LNCAP (cell line): Measurements from ENCODE around the gene IFT172.

Source experiments
- CTCF ChIP-seq: fragments of 450-650 bp; IDR thresholded peaks from 2 replicates; pipeline ENCODE4 v1.5.1; 2017; ENCODE audit warnings: mild to moderate bottlenecking

IFT172 gene

GRCh38 chr2:27412419-27413152 lies 77.0 kb downstream of the IFT172 start:
- no peak for TF ChIP-seq CTCF

DNA sequence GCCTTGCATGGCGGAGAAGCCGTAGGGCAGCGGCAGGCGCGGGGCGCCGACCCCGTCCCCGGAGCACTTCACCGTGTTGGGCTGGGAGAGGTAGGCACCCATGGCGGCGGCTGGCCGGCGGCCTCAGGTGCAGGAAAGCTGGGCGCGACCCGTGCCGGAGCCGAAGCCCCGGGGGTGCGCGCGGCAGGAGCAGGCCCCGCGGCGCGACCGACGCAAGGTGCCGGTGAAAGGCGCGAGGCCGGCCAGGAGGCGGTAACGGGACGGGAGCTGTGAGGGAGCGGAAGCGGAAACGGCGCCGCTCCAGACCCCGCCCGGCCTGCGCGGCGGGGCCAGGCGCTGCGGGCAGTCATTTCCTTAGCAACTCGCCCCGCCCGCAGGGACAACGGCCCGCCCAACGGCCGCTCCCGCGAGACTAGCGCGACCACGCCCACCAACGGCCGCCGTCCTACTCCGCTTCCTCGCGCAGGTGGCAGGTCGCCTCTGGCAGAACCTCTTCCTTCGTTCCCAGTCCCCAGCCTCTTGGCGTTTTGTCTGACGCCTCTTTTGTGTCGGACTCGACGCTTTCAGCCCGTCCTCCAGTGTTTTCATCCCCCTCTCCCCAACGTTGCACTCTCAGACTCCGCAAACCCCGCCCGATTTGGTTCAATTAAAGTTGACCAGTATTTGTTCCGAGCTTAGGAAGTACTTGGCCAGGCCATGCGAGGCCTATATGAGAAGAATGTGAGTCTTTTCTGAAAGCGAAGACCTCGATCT lies 80.0 kb downstream of the IFT172 start, which contains the start of gene PPM1G:
Gene PPM1G, minus strand, starts transcription at position 271 of the 753 bp plus-strand sequence. Its CDS starts 169 bp downstream, at position 102.
- no peak for TF ChIP-seq CTCF

- no peak for TF ChIP-seq CTCF
Measured at GRCh38 chr2:27408601-27409320, 80.8 kb downstream of the IFT172 start.

GRCh38 chr2:27407798-27408491 lies 81.6 kb downstream of the IFT172 start:
- peak; percentile 55 for TF ChIP-seq CTCF

DNA sequence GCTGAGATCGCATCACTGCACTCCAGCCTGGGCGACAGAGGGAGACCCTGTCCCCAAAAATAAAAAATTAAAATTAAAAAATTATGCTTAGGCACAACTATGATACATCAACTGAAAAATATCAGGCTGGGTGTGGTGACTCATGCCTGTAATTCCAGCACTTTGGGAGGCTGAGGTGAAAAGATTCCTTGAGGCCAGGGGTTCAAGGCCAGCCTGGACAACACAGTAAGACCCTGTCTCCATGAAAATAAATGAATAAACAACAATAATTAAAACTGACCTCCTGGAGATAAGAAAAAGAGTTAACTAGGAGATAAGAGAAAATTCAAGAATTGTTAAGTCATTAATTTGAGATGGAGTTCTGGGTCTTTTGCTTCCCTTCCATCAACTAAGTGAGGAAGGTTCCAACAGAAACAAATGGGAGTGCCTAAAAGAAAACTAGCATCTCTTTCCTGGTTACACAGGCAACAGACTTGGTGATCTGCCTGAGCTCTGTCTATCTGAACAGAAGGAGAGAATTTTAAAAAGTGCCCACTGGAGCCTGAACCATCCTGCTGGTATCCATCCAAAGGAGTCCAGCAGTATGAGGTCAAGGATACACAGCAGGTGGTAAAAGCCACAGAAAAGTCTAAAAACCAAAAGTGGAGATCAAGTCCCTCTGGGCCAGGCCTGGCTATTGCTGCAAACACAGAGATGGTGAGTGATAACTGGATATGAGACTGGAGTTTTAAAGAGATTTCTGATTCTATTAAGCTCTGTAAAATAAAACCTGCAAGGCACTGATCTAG lies 89.0 kb downstream of the IFT172 start:
- no peak for TF ChIP-seq CTCF

DNA sequence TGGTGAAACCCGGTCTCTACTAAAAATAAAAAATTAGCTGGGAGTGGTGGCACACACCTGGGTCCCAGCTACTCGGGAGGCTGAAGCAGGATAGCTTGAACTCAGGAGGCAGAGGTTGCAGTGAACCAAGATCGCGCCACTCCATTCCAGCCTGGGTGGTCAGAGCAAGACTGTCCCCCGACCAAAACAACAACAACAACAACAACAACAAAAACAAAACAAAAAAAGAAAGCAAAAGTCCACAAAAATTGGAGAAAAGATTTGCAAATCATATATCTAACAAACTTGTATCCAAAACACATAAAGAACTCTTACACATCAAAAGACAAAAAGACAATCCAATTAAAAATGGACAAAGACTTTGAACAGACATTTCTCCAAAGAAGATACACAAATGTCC lies 90.6 kb downstream of the IFT172 start:
- no peak for TF ChIP-seq CTCF
